ENCODE measurements around the gene PFKFB4. TPM values are rescaled to one million over a fixed set of nuclear protein-coding genes. Genes with fewer than 3 reads are reported as not detected.
"Not testable (repeated sequence)": the region's sequence is repeated elsewhere in the genome, so short reads cannot be mapped to it uniquely, and the experiment has no call there.

Gene PFKFB4
- total RNA-seq, 1 donor from 2014 or later, result 8.3 TPM

GRCh38 chr3:48492461-48493202, 64.0 kb downstream of the PFKFB4 start:
- peak; percentile 95 for ATAC-seq

- no peak for ATAC-seq
These were observed 69.7 kb downstream of the PFKFB4 start for GRCh38 chr3:48486952-48487351.

- ATAC-seq, result not testable (repeated sequence)
These were observed 73.8 kb downstream of the PFKFB4 start for GRCh38 chr3:48482822-48483221.

GRCh38 chr3:48480891-48481290, 75.7 kb downstream of the PFKFB4 start:
- ATAC-seq, result not testable (repeated sequence)

- peak; percentile 36 for ATAC-seq
These were observed 77.7 kb downstream of the PFKFB4 start for GRCh38 chr3:48478626-48479555.

- no peak for ATAC-seq
These were observed 78.6 kb downstream of the PFKFB4 start for GRCh38 chr3:48477959-48478520.

- ATAC-seq, result no peak
These were observed 80.1 kb downstream of the PFKFB4 start for GRCh38 chr3:48476426-48477053.

GRCh38 chr3:48475188-48475587, 81.4 kb downstream of the PFKFB4 start:
- ATAC-seq, result no peak

GRCh38 chr3:48474619-48475018, 82.0 kb downstream of the PFKFB4 start:
- no peak for ATAC-seq

GRCh38 chr3:48474031-48474430, 82.6 kb downstream of the PFKFB4 start:
- not testable (repeated sequence) for ATAC-seq

- no peak for ATAC-seq
These were observed 83.0 kb downstream of the PFKFB4 start for GRCh38 chr3:48473617-48473952.

- peak; percentile 86 for ATAC-seq
These were observed 83.5 kb downstream of the PFKFB4 start for GRCh38 chr3:48472923-48473616.

- peak; percentile 30 for ATAC-seq
These were observed 84.0 kb downstream of the PFKFB4 start for GRCh38 chr3:48472673-48472922.

- no peak for ATAC-seq
These were observed 86.3 kb downstream of the PFKFB4 start for GRCh38 chr3:48470286-48470685.

- no peak for ATAC-seq
These were observed 87.3 kb downstream of the PFKFB4 start for GRCh38 chr3:48469046-48469915.

- no peak for ATAC-seq
These were observed 88.3 kb downstream of the PFKFB4 start for GRCh38 chr3:48468329-48468731.

Other genes with a start within 250 kb of the PFKFB4 start
- 1.6 TPM for gene SPINK8, start 223.1 kb downstream of the PFKFB4 start, total RNA-seq
- not detected for gene FBXW12, start 184.6 kb downstream of the PFKFB4 start, total RNA-seq
- 62.0 TPM for gene PLXNB1, start 126.7 kb downstream of the PFKFB4 start, total RNA-seq
- gene CCDC51, start 116.7 kb downstream of the PFKFB4 start, total RNA-seq, result 15.3 TPM
- 244 TPM for gene TMA7, start 116.5 kb downstream of the PFKFB4 start, total RNA-seq
- 6.3 TPM for gene ATRIP, start 110.1 kb downstream of the PFKFB4 start, total RNA-seq
- gene SHISA5, start 52.6 kb downstream of the PFKFB4 start, total RNA-seq, result 210 TPM
- gene UCN2, start 7.0 kb upstream of the PFKFB4 start, total RNA-seq, result 2.2 TPM
- 86.4 TPM for gene COL7A1, start 38.5 kb upstream of the PFKFB4 start, total RNA-seq
- 258 TPM for gene UQCRC1, start 52.8 kb upstream of the PFKFB4 start, total RNA-seq
- gene TMEM89, start 65.0 kb upstream of the PFKFB4 start, total RNA-seq, result not detected
- gene SLC26A6, start 78.7 kb upstream of the PFKFB4 start, total RNA-seq, result 7.9 TPM
- 0.88 TPM for gene CELSR3, start 106.1 kb upstream of the PFKFB4 start, total RNA-seq
- 12.6 TPM for gene NCKIPSD, start 129.1 kb upstream of the PFKFB4 start, total RNA-seq
- 53.1 TPM for gene IP6K2, start 160.4 kb upstream of the PFKFB4 start, total RNA-seq

Measured in esophagus mucosa (tissue), 1 donor.